Vagina (tissue), 2 donors: ENCODE measurements around the gene SMC2. TPM values are rescaled to one million over a fixed set of nuclear protein-coding genes. Genes with fewer than 3 reads are reported as not detected.

Source experiments
- DNase-seq, 2 donors: peaks; one replicate each; pipeline ENCODE4 v3.0.0-alpha.2; 2017; ENCODE audit errors: extremely low spot score in 2 of 2
- H3K27ac ChIP-seq: fragments of 200-600 bp; sonication (generic); one replicate; pipeline ENCODE4 v1.5.1; 2019
- H3K27me3 ChIP-seq: fragments of 200-600 bp; sonication (generic); one replicate; pipeline ENCODE4 v1.5.1; 2019
- H3K36me3 ChIP-seq, 2 donors: fragments of 200-600 bp; sonication (generic); one replicate each; pipeline ENCODE4 v1.5.1; 2017 to 2019
- H3K4me1 ChIP-seq: fragments of 200-600 bp; sonication (generic); one replicate; pipeline ENCODE4 v1.5.1; 2019
- H3K4me3 ChIP-seq, 2 donors: fragments of 200-600 bp; sonication (generic); 1 replicate in 1 of 2; 2 replicates in 1 of 2; pipeline ENCODE4 v1.5.1; 2016 to 2019
- H3K9me3 ChIP-seq: fragments of 200-600 bp; sonication (generic); one replicate; pipeline ENCODE4 v1.5.1; 2019
- CTCF ChIP-seq, 3 experiments: fragments of 450-650 bp in 2 of 3; fragments of 200-600 bp in 1 of 3; sonication (generic) in 1 of 3; IDR thresholded peaks; one replicate each; pipeline ENCODE4 v1.5.1; 2017 to 2019; ENCODE audit warnings: antibody characterized with exemption in 3 of 3, mild to moderate bottlenecking in 2 of 3, moderate library complexity in 2 of 3
- POLR2A ChIP-seq, 2 donors: fragments of 450-650 bp; IDR thresholded peaks; one replicate each; pipeline ENCODE4 v1.6.1; 2017; ENCODE audit warnings: antibody characterized with exemption in 2 of 2, mild to moderate bottlenecking in 2 of 2, moderate library complexity in 2 of 2
- POLR2AphosphoS5 ChIP-seq, 2 donors: sonication (generic); formaldehyde crosslinking; IDR thresholded peaks; one replicate each; pipeline ENCODE4 v1.9.0; 2017; ENCODE audit warnings: antibody characterized with exemption in 2 of 2, mild to moderate bottlenecking in 2 of 2, low read depth in 1 of 2; ENCODE audit not compliant: insufficient read depth in 1 of 2
- intact Hi-C: fragments of 100-400 bp; cut with DNase I; formaldehyde crosslinking; loops from one replicate; pipeline ENCODE4 v1.15.1; 2023
- total RNA-seq: library from RNA; depleted of rRNA; stranded (reverse); fragments of >200 nt; gene quantifications from one replicate; pipeline ENCODE4 v1.2.3, GENCODE V29; 2016

SMC2 gene
- total RNA-seq, 1 donor from 2014 or later = 5.2 TPM

GRCh38 chr9:104080983-104081382 lies 13.1 kb upstream of the SMC2 start:
- intact Hi-C loops = no loop called here
- no peaks in the 10 kb centered on the region for H3K36me3 ChIP-seq
- H3K27me3 ChIP-seq = no peaks in the 10 kb centered on the region
- H3K27ac ChIP-seq = no peak overlapping the region
- no peak for TF ChIP-seq POLR2A (IDR thresholded peaks at IDR 0.05)
- TF ChIP-seq POLR2AphosphoS5 (IDR thresholded peaks at IDR 0.05; ENCODE audit: insufficient read depth in 1 of 2, low read depth in 1 of 2) = no peak
- TF ChIP-seq CTCF (IDR thresholded peaks at IDR 0.05) = no peak
- no peaks in the 10 kb centered on the region for H3K9me3 ChIP-seq
- H3K4me1 ChIP-seq = no peaks in the 10 kb centered on the region
- no peak for DNase-seq
- no peak overlapping the region for H3K4me3 ChIP-seq

DNA sequence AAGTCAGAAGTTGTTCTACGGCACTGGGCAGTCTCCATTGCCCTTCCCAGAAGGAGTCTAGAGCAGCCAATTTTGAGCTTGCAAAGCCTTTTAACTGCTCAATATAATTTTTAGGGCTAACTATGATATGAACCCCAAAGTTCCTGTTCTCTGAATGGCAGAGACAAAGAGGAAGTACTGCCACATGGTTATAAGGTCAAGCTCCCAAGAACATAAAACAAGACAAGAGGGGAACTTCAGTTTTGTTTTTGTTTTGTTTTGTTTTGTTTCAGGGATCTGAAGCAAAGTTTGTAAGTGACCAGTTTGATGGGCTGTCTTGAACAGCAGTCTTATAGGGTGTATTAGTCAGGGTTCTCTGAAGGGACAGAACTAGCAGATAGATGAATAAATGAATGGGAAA lies 11.9 kb upstream of the SMC2 start:
- TF ChIP-seq CTCF (IDR thresholded peaks at IDR 0.05) = no peak
- no peak for TF ChIP-seq POLR2A (IDR thresholded peaks at IDR 0.05)
- no peak for TF ChIP-seq POLR2AphosphoS5 (IDR thresholded peaks at IDR 0.05; ENCODE audit: insufficient read depth in 1 of 2, low read depth in 1 of 2)
- intact Hi-C loops = no loop called here
- H3K36me3 ChIP-seq = no peaks in the 10 kb centered on the region

GRCh38 chr9:104085525-104085924 lies 8.6 kb upstream of the SMC2 start:
- Histone ChIP-seq H3K4me1 (no peaks in the 10 kb centered on the region), H3K27ac (no peak overlapping the region), H3K9me3 (no peaks in the 10 kb centered on the region), H3K4me3 (no peak overlapping the region), H3K27me3 (no peaks in the 10 kb centered on the region), H3K36me3 (no peaks in the 10 kb centered on the region)
- DNase-seq = no peak
- TF ChIP-seq CTCF (IDR thresholded peaks at IDR 0.05) = no peak
- TF ChIP-seq POLR2AphosphoS5 (IDR thresholded peaks at IDR 0.05; ENCODE audit: insufficient read depth in 1 of 2, low read depth in 1 of 2) = no peak
- TF ChIP-seq POLR2A (IDR thresholded peaks at IDR 0.05) = no peak
- intact Hi-C loops = no loop called here

More for the DNA sequence above, 11.9 kb upstream of the SMC2 start:
- H3K4me3 ChIP-seq = no peak overlapping the region
- H3K27ac ChIP-seq = no peak overlapping the region
- no peaks in the 10 kb centered on the region for H3K27me3 ChIP-seq
- H3K4me1 ChIP-seq = no peaks in the 10 kb centered on the region
- no peaks in the 10 kb centered on the region for H3K9me3 ChIP-seq
- no peak for DNase-seq

DNA sequence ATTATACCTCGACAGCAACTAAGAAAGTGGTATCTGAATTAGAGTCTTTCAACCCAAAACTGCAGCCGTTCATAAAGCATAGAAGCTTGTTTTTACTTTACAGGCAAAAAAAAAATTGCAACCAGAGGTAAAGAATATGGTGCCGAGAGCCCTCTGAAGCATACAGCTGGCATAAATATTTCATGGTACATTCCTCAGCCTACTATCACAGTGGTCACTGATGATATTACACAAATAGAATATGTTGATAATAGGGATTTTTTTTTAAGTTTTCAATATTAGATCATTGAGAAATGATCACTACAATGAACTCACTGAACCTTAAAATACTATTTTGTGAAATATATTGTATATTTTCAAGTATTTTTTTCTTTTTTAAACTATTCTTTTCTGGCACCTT lies 6.2 kb upstream of the SMC2 start:
- Histone ChIP-seq H3K27ac (no peak overlapping the region), H3K36me3 (no peaks in the 10 kb centered on the region), H3K9me3 (no peaks in the 10 kb centered on the region), H3K4me1 (peaks cover 5% of the 10 kb centered on the region), H3K4me3 (no peak overlapping the region), H3K27me3 (no peaks in the 10 kb centered on the region)
- no peak for DNase-seq
- intact Hi-C loops = no loop called here
- TF ChIP-seq POLR2AphosphoS5 (IDR thresholded peaks at IDR 0.05; ENCODE audit: insufficient read depth in 1 of 2, low read depth in 1 of 2) (no peak), POLR2A (IDR thresholded peaks at IDR 0.05) (no peak), CTCF (IDR thresholded peaks at IDR 0.05) (no peak)

- intact Hi-C loops = no loop called here
- Histone ChIP-seq H3K4me1 (peaks cover 10% of the 10 kb centered on the region), H3K36me3 (no peaks in the 10 kb centered on the region), H3K27me3 (no peaks in the 10 kb centered on the region), H3K9me3 (no peaks in the 10 kb centered on the region), H3K4me3 (no peak overlapping the region), H3K27ac (no peak overlapping the region)
- DNase-seq = no peak
- no peak for TF ChIP-seq POLR2AphosphoS5 (IDR thresholded peaks at IDR 0.05; ENCODE audit: insufficient read depth in 1 of 2, low read depth in 1 of 2)
- no peak for TF ChIP-seq CTCF (IDR thresholded peaks at IDR 0.05)
- no peak for TF ChIP-seq POLR2A (IDR thresholded peaks at IDR 0.05)
Measured at GRCh38 chr9:104088416-104088815, 5.7 kb upstream of the SMC2 start.
